ENCODE measurements around the gene REG1B.

- no peak for TF ChIP-seq CTCF (IDR thresholded peaks at IDR 0.05)
- no peak for TF ChIP-seq POLR2A (IDR thresholded peaks at IDR 0.05)
Observed at GRCh38 chr2:79105259-79105658, 17.5 kb upstream of the REG1B start.

All from prostate gland (tissue), 2 donors.